ENCODE results near the gene RNF186.

GRCh38 chr1:19846338-19846737, 31.3 kb upstream of the RNF186 start:
- TF ChIP-seq SIN3A (IDR thresholded peaks at IDR 0.05; ENCODE audit: borderline replicate concordance, insufficient read depth, low read length) (no peak), POLR2AphosphoS5 (IDR thresholded peaks at IDR 0.05; ENCODE audit: low read depth, low read length) (no peak), REST (IDR thresholded peaks at IDR 0.05; ENCODE audit: insufficient read depth in 1 of 2, low read depth in 2 of 2, low read length in 2 of 2) (no peak), TAF1 (IDR thresholded peaks at IDR 0.05; ENCODE audit: borderline replicate concordance, insufficient read depth, low read length) (no peak)
